GM12878 (cell line): ENCODE results near the gene DIAPH2. TPM values are rescaled to one million over a fixed set of nuclear protein-coding genes. Genes with fewer than 3 reads are reported as not detected.

ENCODE experiments used
- ATAC-seq: fragments of 200-7000 bp; cut with Tn5 transposase; 3 replicates; pipeline ENCODE4 v1.9.1; 2020; ENCODE audit warnings: mild to moderate bottlenecking, moderate library complexity
- BruUV-seq: library from RNA; stranded (reverse); fragments of 400-500 nt; replicated peaks from 2 replicates; lab custom pipeline; 2021; lab: Mats Ljungman, UMichigan
- CTCF ChIA-PET: fragments of 300-600 bp; sonication (Branson Sonifier 250); formaldehyde crosslinking; extraction: SDS; loops from one replicate; lab custom pipeline; 2021; ENCODE audit warnings: inconsistent platforms; lab: Yijun Ruan, JAX
- POLR2A ChIA-PET: fragments of 350-600 bp; formaldehyde crosslinking; extraction: SDS; loops from one replicate; lab custom pipeline; 2021; ENCODE audit warnings: inconsistent platforms; lab: Charles Lee
- RAD21 ChIA-PET: fragments of 300-600 bp; sonication (Branson Sonifier 250); formaldehyde crosslinking; loops from one replicate; lab custom pipeline; 2023; ENCODE audit warnings: antibody characterized with exemption; ENCODE audit not compliant: unreplicated experiment; lab: Charles Lee
- SMC1A ChIA-PET: fragments of 300-600 bp; sonication (Branson Sonifier 250); formaldehyde crosslinking; loops from one replicate; lab custom pipeline; 2023; ENCODE audit not compliant: unreplicated experiment, uncharacterized antibody; lab: Charles Lee
- DNase-seq: peaks from one replicate; pipeline ENCODE4 v3.0.0-alpha.2; 2011; ENCODE audit warnings: low read depth, low spot score
- FAIRE-seq: peaks from 3 replicates; lab custom pipeline; 2011; peaks lifted over from hg19 to GRCh38; lab: Jason Lieb, UNC
- H2AFZ ChIP-seq: 2 replicates; pipeline ENCODE4 v1.6.0; 2011; ENCODE audit warnings: low read depth, low read length, control low read depth; ENCODE audit not compliant: control insufficient read depth
- H3K27ac ChIP-seq: 2 replicates; pipeline ENCODE4 v1.5.1; 2011; ENCODE audit warnings: control low read depth; ENCODE audit not compliant: control insufficient read depth, insufficient read depth
- H3K27me3 ChIP-seq, 2 experiments: replicated peaks in 1 of 2; 2 replicates each; pipeline versions ENCODE4 v1.6.0 to v1.6.1; 2011; ENCODE audit warnings: low read length in 1 of 2; ENCODE audit not compliant: control insufficient read depth in 2 of 2, insufficient read depth in 2 of 2
- H3K36me3 ChIP-seq, 2 experiments: 2 replicates each; pipeline ENCODE4 v1.5.1; 2011; ENCODE audit warnings: low read length in 1 of 2; ENCODE audit not compliant: control insufficient read depth in 2 of 2, insufficient read depth in 2 of 2
- H3K4me1 ChIP-seq: 2 replicates; pipeline ENCODE4 v1.6.1; 2011; ENCODE audit warnings: mild to moderate bottlenecking, low read length, moderate library complexity, mixed read lengths; ENCODE audit not compliant: control insufficient read depth, insufficient read depth
- H3K4me2 ChIP-seq: 2 replicates; pipeline ENCODE4 v1.6.0; 2011; ENCODE audit warnings: control low read depth; ENCODE audit not compliant: control insufficient read depth, insufficient read depth
- H3K4me3 ChIP-seq: fragments of 200-600 bp; sonication (generic); 2 replicates; pipeline ENCODE4 v1.5.1; 2016
- H3K79me2 ChIP-seq: 2 replicates; pipeline ENCODE4 v1.6.0; 2011; ENCODE audit warnings: low read length; ENCODE audit not compliant: control insufficient read depth, insufficient read depth
- H3K9ac ChIP-seq: 2 replicates; pipeline ENCODE4 v1.8.0; 2011; ENCODE audit warnings: low read length, control low read depth, mixed read lengths; ENCODE audit not compliant: control insufficient read depth, insufficient read depth
- H3K9me3 ChIP-seq: replicated peaks from 3 replicates; pipeline ENCODE4 v1.5.1; 2011; ENCODE audit warnings: mild to moderate bottlenecking, low read length; ENCODE audit not compliant: control insufficient read depth, insufficient read depth
- H4K20me1 ChIP-seq: 2 replicates; pipeline ENCODE4 v1.6.0; 2011; ENCODE audit not compliant: control insufficient read depth, insufficient read depth
- CBX5 ChIP-seq: sonication (generic); IDR thresholded peaks from 2 replicates; pipeline ENCODE4 v1.6.1; 2016; ENCODE audit warnings: low read depth, moderate library complexity, mild to moderate bottlenecking, inconsistent platforms
- ESRRA ChIP-seq: IDR thresholded peaks from 2 replicates; pipeline ENCODE4 v1.6.1; 2012; ENCODE audit warnings: mild to moderate bottlenecking, low read length, improper control_type of control experiment
- FOS ChIP-seq: IDR thresholded peaks from 3 replicates; pipeline ENCODE4 v1.6.1; 2011; ENCODE audit warnings: borderline replicate concordance; ENCODE audit not compliant: insufficient read length; ENCODE audit errors: extremely low read depth
- HDAC2 ChIP-seq: fragments of 200-600 bp; sonication (generic); IDR thresholded peaks from 2 replicates; pipeline ENCODE4 v1.6.1; 2017
- KAT2A ChIP-seq: conservative IDR thresholded peaks from 2 replicates; pipeline ENCODE4 v1.6.1; 2011; ENCODE audit warnings: low read depth, low read length; ENCODE audit not compliant: control insufficient read depth
- PAX5 ChIP-seq: IDR thresholded peaks from 2 replicates; pipeline ENCODE4 v1.6.1; 2011; ENCODE audit warnings: low read depth, low read length, borderline replicate concordance
- RB1 ChIP-seq: fragments of 450-650 bp; formaldehyde crosslinking; IDR thresholded peaks from 2 replicates; pipeline ENCODE4 v1.6.1; 2017; ENCODE audit warnings: mild to moderate bottlenecking, borderline replicate concordance
- ZBTB4 ChIP-seq: fragments of 450-650 bp; formaldehyde crosslinking; IDR thresholded peaks from 2 replicates; pipeline ENCODE4 v1.4.0; 2022; ENCODE audit warnings: mild to moderate bottlenecking, moderate library complexity
- ZNF24 ChIP-seq: fragments of 450-650 bp; IDR thresholded peaks from 2 replicates; pipeline ENCODE4 v1.6.1; 2017; ENCODE audit warnings: antibody characterized with exemption, mild to moderate bottlenecking
- WGBS: methylation state at CpG from one replicate; pipeline ENCODE4 v1.1.6; 2016; ENCODE audit warnings: low lambda C conversion rate; ENCODE audit not compliant: insufficient replicate concordance, insufficient coverage; ENCODE audit errors: missing lambda C conversion rate; 5-methylcytosine and 5-hydroxymethylcytosine counted together
- in situ Hi-C: fragments of 300-500 bp; cut with MboI; formaldehyde crosslinking; loops from 9 replicates; pipeline ENCODE4 v1.14.3; 2018; ENCODE audit warnings: mixed read lengths
- intact Hi-C: fragments of 100-400 bp; cut with micrococcal nuclease; formaldehyde crosslinking; loops from one replicate; pipeline ENCODE4 v1.14.2; 2022; ENCODE audit not compliant: unreplicated experiment
- polyA plus RNA-seq, 11 experiments: library from polyadenylated mRNA; depleted of rRNA in 4 of 11; unstranded in 6 of 11; stranded (reverse) in 5 of 11; fragments of >200 nt; fragmentation: Nextera tagmentation in 4 of 11; fragmentation: Illumina TruSeq in 1 of 11; extraction: Ambion mirVana in 4 of 11; extraction: Trizol in 1 of 11; gene quantifications; 1 replicate in 1 of 11; 2 replicates in 10 of 11; pipeline versions ENCODE4 v1.2.1 to v1.2.3, GENCODE V29; 2011 to 2016; ENCODE audit warnings: inconsistent platforms in 2 of 11, missing spikeins in 2 of 11, low read depth in 1 of 11
- total RNA-seq, 4 experiments: library from RNA; depleted of rRNA in 3 of 4; stranded (reverse); fragments of >200 nt in 3 of 4; fragmentation: Illumina TruSeq in 1 of 4; extraction: Trizol in 1 of 4; gene quantifications; 2 replicates each; pipeline versions ENCODE4 v1.2.1 to v1.2.3, GENCODE V29; 2013 to 2021
- TF ChIP-seq, protein P1 (sequence below): fragments of 450-650 bp; IDR thresholded peaks from 2 replicates; pipeline ENCODE4 v1.6.1; 2014; ENCODE audit warnings: mild to moderate bottlenecking

The DIAPH2 gene
- total and polyA plus RNA-seq, 10 of the 15 experiments (the other 5 are each of a cell fraction or from before 2014, with no cell fraction given), result 2.2 to 16.6 (median 8.8) TPM

GRCh38 chrX:96919672-96920071 lies 235.0 kb downstream of the DIAPH2 start:
- Histone ChIP-seq H3K4me3 (no peak overlapping the region), H3K27ac (no peak overlapping the region), H3K4me2 (no peak overlapping the region), H3K9ac (no peak overlapping the region), H3K36me3 (no peaks in the 10 kb centered on the region), H3K27me3 (no peaks in the 10 kb centered on the region), H2AFZ (no peak overlapping the region), H3K9me3 (no peaks in the 10 kb centered on the region), H4K20me1 (no peaks in the 10 kb centered on the region), H3K4me1 (no peaks in the 10 kb centered on the region), H3K79me2 (no peaks in the 10 kb centered on the region)
- CTCF ChIA-PET, result no interaction called here
- RAD21 ChIA-PET, result no interaction called here
- ATAC-seq (no peak), DNase-seq (no peak), FAIRE-seq (no peak)
- TF ChIP-seq ESRRA (no peak), CBX5 (no peak), PAX5 (no peak)
- SMC1A ChIA-PET, result interaction anchor here (2.3 kb wide), 1 partner anchor 13 kb away, joined by 6 read pairs; no protein-coding TSS in a partner anchor
- no TSS peak for BruUV-seq
- intact Hi-C loops (no loop called here), in situ Hi-C loops (no loop called here)
- WGBS, result 75% methylated on average over 4 of the region's 4 CpGs
- POLR2A ChIA-PET, result no interaction called here

DNA sequence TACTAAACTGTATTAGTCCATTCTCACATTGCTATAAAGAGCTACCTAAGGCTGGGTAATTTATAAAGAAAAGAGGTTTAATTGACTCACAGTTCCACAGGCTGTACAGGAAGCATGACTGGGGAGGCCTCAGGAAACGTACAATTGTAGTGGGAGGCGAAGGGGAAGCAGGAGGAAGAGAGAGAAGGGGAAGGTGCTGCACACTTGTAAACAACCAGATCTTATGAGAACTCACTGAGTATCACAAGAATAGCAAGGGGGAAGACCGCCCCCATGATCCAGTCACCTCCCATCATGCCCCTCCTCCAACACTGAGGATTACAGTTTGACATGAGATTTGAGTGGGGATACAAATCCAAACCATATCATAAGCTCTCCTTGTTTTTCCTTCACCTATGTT lies 239.9 kb downstream of the DIAPH2 start:
- FAIRE-seq (no peak), DNase-seq (no peak), ATAC-seq (no peak)
- no TSS peak for BruUV-seq
- no peak overlapping the region for H3K9ac ChIP-seq
- H3K27me3 ChIP-seq, result no peaks in the 10 kb centered on the region
- ChIA-PET CTCF (no interaction called here), POLR2A (no interaction called here), RAD21 (no interaction called here), SMC1A (interaction anchor here (1.4 kb wide), 1 partner anchor 17 kb away, joined by 4 read pairs; no protein-coding TSS in a partner anchor)
- no peaks in the 10 kb centered on the region for H4K20me1 ChIP-seq
- no peak overlapping the region for H3K4me2 ChIP-seq
- intact Hi-C loops (no loop called here), in situ Hi-C loops (no loop called here)
- no peak overlapping the region for H3K27ac ChIP-seq
- no peaks in the 10 kb centered on the region for H3K36me3 ChIP-seq
- 74% methylated on average over 3 of the region's 3 CpGs for WGBS
- no peak overlapping the region for H2AFZ ChIP-seq
- H3K79me2 ChIP-seq, result no peaks in the 10 kb centered on the region
- H3K4me1 ChIP-seq, result no peaks in the 10 kb centered on the region
- H3K4me3 ChIP-seq, result no peak overlapping the region
- no peaks in the 10 kb centered on the region for H3K9me3 ChIP-seq
- no peak for TF ChIP-seq HDAC2
- TF ChIP-seq, protein P1, sequence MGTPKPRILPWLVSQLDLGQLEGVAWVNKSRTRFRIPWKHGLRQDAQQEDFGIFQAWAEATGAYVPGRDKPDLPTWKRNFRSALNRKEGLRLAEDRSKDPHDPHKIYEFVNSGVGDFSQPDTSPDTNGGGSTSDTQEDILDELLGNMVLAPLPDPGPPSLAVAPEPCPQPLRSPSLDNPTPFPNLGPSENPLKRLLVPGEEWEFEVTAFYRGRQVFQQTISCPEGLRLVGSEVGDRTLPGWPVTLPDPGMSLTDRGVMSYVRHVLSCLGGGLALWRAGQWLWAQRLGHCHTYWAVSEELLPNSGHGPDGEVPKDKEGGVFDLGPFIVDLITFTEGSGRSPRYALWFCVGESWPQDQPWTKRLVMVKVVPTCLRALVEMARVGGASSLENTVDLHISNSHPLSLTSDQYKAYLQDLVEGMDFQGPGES, result no peak
- no peak for TF ChIP-seq FOS
- no peak for TF ChIP-seq ZBTB4
- no peak for TF ChIP-seq ZNF24
- no peak for TF ChIP-seq RB1
- TF ChIP-seq KAT2A, result no peak
